Measurements from ENCODE around the gene SLC28A1.
"Not testable (repeated sequence)": the region's sequence is repeated elsewhere in the genome, so short reads cannot be mapped to it uniquely, and the experiment has no call there.

The SLC28A1 gene

DNA sequence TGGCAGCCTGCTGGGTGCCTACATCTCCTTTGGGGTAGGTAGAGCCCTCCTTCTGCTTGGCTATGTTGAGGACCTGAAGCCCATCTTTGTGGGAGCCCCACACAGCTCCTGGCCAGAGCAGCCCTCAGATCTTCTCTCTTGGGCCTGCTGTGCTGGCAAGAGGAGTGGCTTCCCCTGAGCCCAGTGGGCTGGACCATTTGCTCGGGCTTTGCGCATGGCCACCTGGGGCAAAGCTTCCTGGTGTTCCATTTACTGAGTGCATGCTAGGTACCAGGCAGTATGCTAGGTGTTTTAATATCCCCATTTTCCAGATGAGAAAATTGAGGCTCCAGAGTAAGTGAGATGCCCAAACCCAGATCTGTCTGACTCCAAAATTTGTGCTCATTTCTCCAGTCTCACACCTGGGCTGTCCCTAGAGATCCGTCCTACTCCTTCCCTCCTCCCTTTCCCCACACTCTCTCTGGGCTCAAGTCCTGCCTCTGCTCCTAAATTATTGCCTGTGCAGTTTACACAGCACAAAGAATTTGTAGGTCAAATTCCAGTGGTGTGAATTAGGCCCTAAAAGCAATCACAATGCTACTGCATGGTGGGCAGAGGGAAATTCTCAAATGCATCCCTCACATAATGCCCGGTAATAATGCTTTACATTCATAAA, 39.7 kb downstream of the SLC28A1 start:
- Histone ChIP-seq H3K27ac (ENCODE audit: low read depth, low read length) (no peak overlapping the region), H3K36me3 (ENCODE audit: control insufficient read depth, insufficient read depth, low read length) (no peaks in the 10 kb centered on the region), H3K9me3 (ENCODE audit: control insufficient read depth, insufficient read depth, low read depth, low read length) (no peaks in the 10 kb centered on the region), H3K4me3 (ENCODE audit: low read depth, low read length) (no peak overlapping the region), H3K27me3 (ENCODE audit: control insufficient read depth, insufficient read depth, low read length) (no peaks in the 10 kb centered on the region), H3K9ac (ENCODE audit: low read length) (no peak overlapping the region), H3K4me1 (ENCODE audit: control insufficient read depth, insufficient read depth, low read length) (peaks cover 3% of the 10 kb centered on the region; the same call in 1 of the 2 replicates)

DNA sequence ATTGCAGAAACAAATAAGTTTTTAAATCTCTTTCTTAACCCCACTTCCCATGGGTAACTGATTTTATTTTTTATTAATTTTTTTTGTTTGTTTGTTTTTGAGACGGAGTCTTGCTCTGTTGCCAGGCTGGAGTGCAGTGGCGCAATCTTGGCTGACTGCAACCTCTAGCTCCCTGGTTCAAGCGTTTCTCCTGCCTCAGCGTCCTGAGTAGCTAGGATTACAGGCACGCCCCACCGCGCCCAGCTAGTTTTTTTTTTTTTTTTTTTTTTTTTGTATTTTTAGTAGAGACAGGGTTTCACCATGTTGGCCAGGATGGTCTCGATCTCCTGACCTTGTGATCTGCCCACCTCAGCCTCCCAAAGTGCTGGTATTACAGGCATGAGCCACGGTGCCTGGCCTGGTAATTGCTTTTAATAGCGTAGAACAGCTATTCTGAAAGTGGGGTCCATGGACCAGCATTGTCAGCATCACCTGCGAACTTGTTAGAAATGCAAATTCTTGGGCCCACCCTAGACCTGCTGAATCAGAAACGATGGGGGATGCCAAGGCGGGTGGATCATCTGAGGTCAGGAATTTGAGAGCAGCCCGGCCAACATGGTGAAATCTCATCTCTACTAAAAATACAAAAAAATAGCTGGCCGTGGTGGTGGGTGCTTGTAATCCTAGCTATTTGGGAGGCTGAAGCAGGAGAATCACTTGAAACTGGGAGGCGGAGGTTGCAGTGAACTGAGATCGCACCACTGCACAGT, 40.5 kb downstream of the SLC28A1 start:
- H3K4me3 ChIP-seq (ENCODE audit: low read depth, low read length); H3K27ac ChIP-seq (ENCODE audit: low read depth, low read length); H3K9ac ChIP-seq (ENCODE audit: low read length); H3K4me1 ChIP-seq (ENCODE audit: control insufficient read depth, insufficient read depth, low read length); H3K36me3 ChIP-seq (ENCODE audit: control insufficient read depth, insufficient read depth, low read length); H3K27me3 ChIP-seq (ENCODE audit: control insufficient read depth, insufficient read depth, low read length); H3K9me3 ChIP-seq (ENCODE audit: control insufficient read depth, insufficient read depth, low read depth, low read length): not testable (repeated sequence)

DNA sequence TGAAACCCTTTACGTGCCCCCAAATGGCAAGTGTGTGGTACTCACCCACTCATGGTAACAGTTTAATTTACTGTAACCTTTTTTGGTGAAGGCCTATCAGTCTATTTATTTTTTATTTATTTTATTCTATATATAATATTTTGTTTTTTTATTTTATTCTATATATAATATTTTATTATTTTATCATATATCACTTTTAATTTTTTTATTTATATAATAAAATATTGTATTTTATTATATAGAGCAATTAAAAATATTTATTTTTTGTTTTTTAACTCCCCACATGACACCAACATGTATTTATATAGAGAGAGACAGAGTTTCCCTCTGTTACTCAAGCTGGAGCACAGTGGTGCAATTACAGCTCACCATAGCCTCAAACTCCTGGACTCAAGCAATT, 41.4 kb downstream of the SLC28A1 start:
- H3K9me3 ChIP-seq (ENCODE audit: control insufficient read depth, insufficient read depth, low read depth, low read length) = no peaks in the 10 kb centered on the region
- no peak overlapping the region for H3K4me3 ChIP-seq (ENCODE audit: low read depth, low read length)
- no peak overlapping the region for H3K9ac ChIP-seq (ENCODE audit: low read length)
- no peaks in the 10 kb centered on the region for H3K36me3 ChIP-seq (ENCODE audit: control insufficient read depth, insufficient read depth, low read length)
- peaks cover 3% of the 10 kb centered on the region; the same call in 1 of the 2 replicates for H3K4me1 ChIP-seq (ENCODE audit: control insufficient read depth, insufficient read depth, low read length)
- H3K27ac ChIP-seq (ENCODE audit: low read depth, low read length) = no peak overlapping the region
- H3K27me3 ChIP-seq (ENCODE audit: control insufficient read depth, insufficient read depth, low read length) = no peaks in the 10 kb centered on the region

DNA sequence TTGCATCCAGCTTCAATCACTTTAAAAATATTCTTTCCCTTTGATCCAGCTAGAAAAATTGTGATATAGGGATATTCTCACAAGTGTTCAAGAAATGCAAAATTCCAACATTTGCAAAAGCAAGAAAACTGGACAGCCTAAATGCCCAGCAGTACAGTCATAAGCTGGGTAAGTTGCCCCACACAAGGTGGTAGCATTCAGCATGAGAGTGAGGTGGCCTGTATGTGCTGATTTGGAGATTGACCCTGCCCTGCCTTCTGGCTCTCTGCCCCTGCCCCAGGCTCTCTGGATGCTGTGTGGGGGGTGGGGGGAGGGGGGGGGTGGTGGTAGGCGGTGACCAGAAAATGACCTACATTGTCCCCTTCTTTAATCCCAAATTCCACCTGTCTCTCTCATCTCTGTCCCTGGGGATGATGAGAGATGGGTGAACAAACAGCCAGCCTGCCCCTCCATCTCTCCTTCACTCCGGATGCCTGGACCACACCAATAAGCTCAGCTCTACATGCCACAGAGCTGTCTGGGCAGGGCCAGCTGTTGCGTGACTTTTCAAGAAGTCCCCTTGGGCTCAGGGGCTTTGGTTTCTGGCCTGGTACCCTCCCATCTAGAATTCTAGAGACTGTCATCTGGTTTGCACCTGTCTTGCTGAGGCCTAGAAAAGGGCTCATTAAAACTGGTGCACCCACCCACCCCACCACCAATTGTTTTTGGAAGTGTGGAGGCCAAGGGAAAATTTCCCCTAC, 42.2 kb downstream of the SLC28A1 start:
- H3K27ac ChIP-seq (ENCODE audit: low read depth, low read length) = no peak overlapping the region
- H3K4me3 ChIP-seq (ENCODE audit: low read depth, low read length) = no peak overlapping the region
- no peaks in the 10 kb centered on the region for H3K36me3 ChIP-seq (ENCODE audit: control insufficient read depth, insufficient read depth, low read length)
- H3K27me3 ChIP-seq (ENCODE audit: control insufficient read depth, insufficient read depth, low read length) = no peaks in the 10 kb centered on the region
- peaks cover 3% of the 10 kb centered on the region; the same call in 1 of the 2 replicates for H3K4me1 ChIP-seq (ENCODE audit: control insufficient read depth, insufficient read depth, low read length)
- no peak overlapping the region for H3K9ac ChIP-seq (ENCODE audit: low read length)
- no peaks in the 10 kb centered on the region for H3K9me3 ChIP-seq (ENCODE audit: control insufficient read depth, insufficient read depth, low read depth, low read length)

DNA sequence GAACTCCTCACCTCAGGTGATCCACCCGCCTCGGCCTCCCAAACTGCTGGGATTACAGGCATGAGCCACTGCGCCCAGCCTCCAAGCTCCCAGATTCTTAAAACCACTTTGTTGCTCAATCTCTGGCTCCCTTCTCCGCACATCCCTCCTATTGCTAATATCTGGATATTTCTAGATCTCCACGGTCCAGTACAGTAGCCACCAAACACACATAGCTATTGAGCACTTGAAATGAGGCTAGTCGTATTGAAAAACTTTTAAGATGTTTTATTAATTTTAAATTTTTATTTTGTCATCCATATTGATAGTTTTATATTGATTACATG, 44.3 kb downstream of the SLC28A1 start:
- no peaks in the 10 kb centered on the region for H3K27me3 ChIP-seq (ENCODE audit: control insufficient read depth, insufficient read depth, low read length)
- no peak overlapping the region for H3K27ac ChIP-seq (ENCODE audit: low read depth, low read length)
- no peaks in the 10 kb centered on the region for H3K36me3 ChIP-seq (ENCODE audit: control insufficient read depth, insufficient read depth, low read length)
- no peak overlapping the region for H3K9ac ChIP-seq (ENCODE audit: low read length)
- peaks cover 3% of the 10 kb centered on the region; the same call in 1 of the 2 replicates for H3K4me1 ChIP-seq (ENCODE audit: control insufficient read depth, insufficient read depth, low read length)
- H3K9me3 ChIP-seq (ENCODE audit: control insufficient read depth, insufficient read depth, low read depth, low read length) = no peaks in the 10 kb centered on the region
- no peak overlapping the region for H3K4me3 ChIP-seq (ENCODE audit: low read depth, low read length)

DNA sequence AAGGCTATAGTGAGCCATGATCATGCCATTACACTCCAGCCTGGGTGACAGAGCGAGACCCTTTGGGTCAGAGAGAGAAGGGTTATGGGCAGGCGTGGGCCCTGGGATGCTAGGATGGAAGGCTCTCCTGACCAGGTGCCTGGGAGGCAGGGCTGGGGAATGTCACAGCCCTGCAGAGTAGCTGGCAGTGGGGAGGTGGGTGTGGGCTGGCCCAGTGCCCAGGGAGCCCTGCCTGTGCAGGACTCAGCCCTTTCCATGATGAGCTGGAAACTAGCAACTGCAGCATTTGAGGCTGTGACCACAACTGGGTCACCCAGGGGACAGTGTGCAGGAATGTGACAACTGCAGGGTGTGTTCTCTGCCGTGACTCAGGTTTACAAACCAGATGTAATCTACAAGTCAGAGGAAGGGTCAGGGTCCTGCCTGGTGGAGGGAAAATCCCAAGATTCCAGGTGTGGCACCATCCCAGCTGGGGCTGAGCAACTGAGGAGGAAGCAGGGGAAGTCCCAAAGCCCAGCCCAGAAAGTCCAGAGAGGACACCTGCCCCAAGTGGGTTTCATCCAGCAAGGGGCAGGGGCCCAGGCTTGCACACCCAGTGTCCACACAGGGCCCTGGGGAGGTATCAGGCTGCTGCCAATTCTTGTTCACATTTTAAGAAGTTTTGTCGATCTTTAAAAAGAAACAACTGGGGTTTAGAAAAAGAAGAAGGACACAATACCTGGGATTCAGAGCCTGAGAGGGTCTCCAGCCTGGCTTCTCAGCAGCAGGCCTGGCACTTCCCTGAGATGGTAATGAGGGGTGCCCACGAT, 45.5 kb downstream of the SLC28A1 start:
- no peaks in the 10 kb centered on the region for H3K9me3 ChIP-seq (ENCODE audit: control insufficient read depth, insufficient read depth, low read depth, low read length)
- no peak overlapping the region for H3K4me3 ChIP-seq (ENCODE audit: low read depth, low read length)
- no peak overlapping the region for H3K9ac ChIP-seq (ENCODE audit: low read length)
- no peaks in the 10 kb centered on the region for H3K36me3 ChIP-seq (ENCODE audit: control insufficient read depth, insufficient read depth, low read length)
- peaks cover 3% of the 10 kb centered on the region; the same call in 1 of the 2 replicates for H3K4me1 ChIP-seq (ENCODE audit: control insufficient read depth, insufficient read depth, low read length)
- H3K27me3 ChIP-seq (ENCODE audit: control insufficient read depth, insufficient read depth, low read length) = no peaks in the 10 kb centered on the region
- H3K27ac ChIP-seq (ENCODE audit: low read depth, low read length) = no peak overlapping the region

DNA sequence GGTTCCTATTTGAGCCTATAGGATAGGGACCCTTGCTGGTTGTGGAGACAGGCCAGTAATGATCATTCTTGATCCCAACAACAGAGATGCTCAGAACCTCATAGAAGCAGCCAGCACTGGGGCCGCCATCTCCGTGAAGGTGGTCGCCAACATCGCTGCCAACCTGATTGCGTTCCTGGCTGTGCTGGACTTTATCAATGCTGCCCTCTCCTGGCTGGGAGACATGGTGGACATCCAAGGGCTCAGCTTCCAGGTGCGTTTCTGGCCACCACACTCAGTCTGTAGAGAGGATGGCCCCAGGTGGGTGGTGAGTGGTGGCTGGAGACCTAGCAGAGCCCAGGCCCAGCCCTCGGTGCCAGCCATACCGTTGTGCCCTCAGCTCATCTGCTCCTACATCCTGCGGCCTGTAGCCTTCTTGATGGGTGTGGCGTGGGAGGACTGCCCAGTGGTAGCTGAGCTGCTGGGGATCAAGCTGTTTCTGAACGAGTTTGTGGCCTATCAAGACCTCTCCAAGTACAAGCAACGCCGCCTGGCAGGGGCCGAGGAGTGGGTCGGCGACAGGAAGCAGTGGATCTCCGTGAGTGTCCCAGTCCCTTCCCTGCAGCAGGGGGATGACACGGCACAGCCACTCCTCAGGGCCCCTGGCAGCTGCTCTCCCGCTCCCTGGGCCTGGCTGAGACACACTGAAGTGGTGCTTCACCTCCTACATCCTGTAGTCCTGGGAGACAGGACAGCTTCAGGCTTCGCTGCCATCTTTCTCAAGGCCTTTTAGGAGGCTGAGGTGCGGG, 50.7 kb downstream of the SLC28A1 start:
- Histone ChIP-seq H3K36me3 (ENCODE audit: control insufficient read depth, insufficient read depth, low read length) (no peaks in the 10 kb centered on the region), H3K27ac (ENCODE audit: low read depth, low read length) (no peak overlapping the region), H3K9me3 (ENCODE audit: control insufficient read depth, insufficient read depth, low read depth, low read length) (no peaks in the 10 kb centered on the region), H3K9ac (ENCODE audit: low read length) (no peak overlapping the region), H3K4me3 (ENCODE audit: low read depth, low read length) (no peak overlapping the region), H3K4me1 (ENCODE audit: control insufficient read depth, insufficient read depth, low read length) (no peaks in the 10 kb centered on the region), H3K27me3 (ENCODE audit: control insufficient read depth, insufficient read depth, low read length) (no peaks in the 10 kb centered on the region)

DNA sequence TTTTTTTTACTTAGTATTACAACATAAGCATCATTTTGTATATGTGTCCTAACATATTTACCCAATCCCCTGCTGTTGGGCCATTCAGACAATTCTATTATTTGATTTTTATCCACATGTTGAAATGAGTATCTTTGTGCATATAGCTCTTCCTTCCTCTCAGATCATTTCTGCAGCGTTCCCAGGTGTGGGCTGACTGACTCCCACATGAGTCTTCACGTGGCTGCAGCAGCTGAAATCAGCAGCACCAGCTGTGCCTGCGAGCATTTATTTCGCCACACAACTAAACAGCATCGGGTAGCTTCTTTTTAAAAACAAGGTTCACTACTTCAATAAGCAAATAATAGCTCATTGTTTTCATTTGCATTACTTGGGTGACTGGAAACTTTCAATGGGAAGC, 52.7 kb downstream of the SLC28A1 start:
- Histone ChIP-seq H3K27ac (ENCODE audit: low read depth, low read length) (no peak overlapping the region), H3K27me3 (ENCODE audit: control insufficient read depth, insufficient read depth, low read length) (no peaks in the 10 kb centered on the region), H3K4me1 (ENCODE audit: control insufficient read depth, insufficient read depth, low read length) (no peaks in the 10 kb centered on the region), H3K9ac (ENCODE audit: low read length) (no peak overlapping the region), H3K36me3 (ENCODE audit: control insufficient read depth, insufficient read depth, low read length) (no peaks in the 10 kb centered on the region), H3K9me3 (ENCODE audit: control insufficient read depth, insufficient read depth, low read depth, low read length) (no peaks in the 10 kb centered on the region), H3K4me3 (ENCODE audit: low read depth, low read length) (no peak overlapping the region)

DNA sequence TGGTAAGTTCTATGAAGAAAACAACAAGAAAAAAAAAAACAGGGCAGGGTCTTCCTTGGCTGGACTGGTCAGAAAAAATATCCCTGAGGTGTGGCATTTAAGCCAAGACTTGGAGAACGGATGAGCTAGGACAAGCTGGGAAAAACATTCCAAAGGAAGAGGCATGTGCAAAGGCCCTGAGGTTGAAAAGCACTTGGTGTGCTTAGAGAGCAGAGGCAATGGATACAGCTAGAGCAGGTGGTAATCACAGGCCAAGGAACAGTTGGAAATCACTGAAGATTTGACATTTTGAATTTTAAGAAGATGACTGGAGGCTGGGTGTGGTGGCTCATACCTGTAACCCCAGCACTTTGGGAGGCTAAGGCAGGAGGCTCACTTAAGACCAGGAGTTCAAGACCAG, 54.3 kb downstream of the SLC28A1 start:
- Histone ChIP-seq H3K4me1 (ENCODE audit: control insufficient read depth, insufficient read depth, low read length) (no peaks in the 10 kb centered on the region), H3K4me3 (ENCODE audit: low read depth, low read length) (no peak overlapping the region), H3K27me3 (ENCODE audit: control insufficient read depth, insufficient read depth, low read length) (no peaks in the 10 kb centered on the region), H3K27ac (ENCODE audit: low read depth, low read length) (no peak overlapping the region), H3K9ac (ENCODE audit: low read length) (no peak overlapping the region), H3K9me3 (ENCODE audit: control insufficient read depth, insufficient read depth, low read depth, low read length) (no peaks in the 10 kb centered on the region), H3K36me3 (ENCODE audit: control insufficient read depth, insufficient read depth, low read length) (no peaks in the 10 kb centered on the region)

DNA sequence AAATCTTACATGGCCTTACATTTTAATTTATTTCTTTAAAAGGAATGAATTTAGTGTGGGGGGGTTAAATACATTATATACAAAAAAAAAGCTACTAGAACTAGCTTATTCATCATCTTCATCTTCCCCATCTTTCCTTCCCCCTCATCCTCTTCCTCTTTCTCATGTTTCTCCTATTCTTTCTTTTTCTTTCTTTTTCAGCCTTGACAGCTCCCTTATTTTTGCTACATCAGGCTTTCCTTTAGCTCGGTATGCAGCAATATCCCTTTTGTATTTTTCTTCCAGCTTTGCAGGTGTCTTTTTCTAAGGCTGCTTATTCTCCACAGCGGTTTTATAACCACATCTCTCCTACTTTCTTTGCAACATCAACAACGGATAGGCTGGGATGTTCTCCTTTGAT, 55.9 kb downstream of the SLC28A1 start:
- H3K4me3 ChIP-seq (ENCODE audit: low read depth, low read length) = no peak overlapping the region
- H3K4me1 ChIP-seq (ENCODE audit: control insufficient read depth, insufficient read depth, low read length) = no peaks in the 10 kb centered on the region
- H3K9ac ChIP-seq (ENCODE audit: low read length) = no peak overlapping the region
- H3K36me3 ChIP-seq (ENCODE audit: control insufficient read depth, insufficient read depth, low read length) = no peaks in the 10 kb centered on the region
- H3K27ac ChIP-seq (ENCODE audit: low read depth, low read length) = no peak overlapping the region
- H3K9me3 ChIP-seq (ENCODE audit: control insufficient read depth, insufficient read depth, low read depth, low read length) = no peaks in the 10 kb centered on the region
- H3K27me3 ChIP-seq (ENCODE audit: control insufficient read depth, insufficient read depth, low read length) = no peaks in the 10 kb centered on the region
